Testis (tissue), 2 donors: ENCODE measurements around the gene YPEL2.

Source experiments
- POLR2A ChIP-seq: fragments of 450-650 bp; IDR thresholded peaks from one replicate; pipeline ENCODE4 v1.6.1; 2017; ENCODE audit warnings: antibody characterized with exemption, mild to moderate bottlenecking, moderate library complexity
- TF ChIP-seq, protein P1 (sequence below), 3 experiments: fragments of 450-650 bp in 2 of 3; fragments of 200-600 bp in 1 of 3; sonication (generic) in 1 of 3; IDR thresholded peaks; one replicate each; pipeline ENCODE4 v1.5.1; 2016 to 2019; ENCODE audit warnings: antibody characterized with exemption in 3 of 3, mild to moderate bottlenecking in 2 of 3, moderate library complexity in 1 of 3

DNA sequence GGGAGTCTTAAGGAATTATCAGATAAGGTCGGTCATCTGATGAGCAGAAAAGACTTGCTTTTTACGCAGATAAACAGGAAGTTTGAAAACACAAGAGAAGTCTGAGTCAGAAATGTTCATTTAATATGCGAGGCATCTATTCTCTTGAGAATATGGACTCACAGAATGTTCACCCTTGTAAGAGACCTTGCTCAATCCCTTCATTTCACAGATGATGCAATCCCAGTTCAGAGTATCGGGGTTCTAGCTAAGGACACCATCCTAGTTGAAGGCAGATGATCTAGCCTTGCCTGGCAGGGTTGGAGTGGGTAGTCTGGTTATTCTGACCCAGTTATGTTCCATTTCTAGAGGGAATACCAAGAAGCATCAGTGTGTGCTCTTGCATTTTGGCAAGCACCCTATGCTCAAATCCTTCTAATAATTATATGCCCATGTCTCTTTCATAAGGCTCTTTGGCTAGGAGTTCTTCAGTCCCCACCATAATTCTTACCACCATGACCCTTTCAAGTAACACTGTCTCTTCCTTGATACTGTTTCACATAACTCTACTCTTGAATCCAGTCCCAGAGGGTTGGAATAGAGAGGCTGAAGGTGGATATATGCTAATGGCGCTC is 42.5 kb downstream of the YPEL2 start:
- TF ChIP-seq, protein P1, sequence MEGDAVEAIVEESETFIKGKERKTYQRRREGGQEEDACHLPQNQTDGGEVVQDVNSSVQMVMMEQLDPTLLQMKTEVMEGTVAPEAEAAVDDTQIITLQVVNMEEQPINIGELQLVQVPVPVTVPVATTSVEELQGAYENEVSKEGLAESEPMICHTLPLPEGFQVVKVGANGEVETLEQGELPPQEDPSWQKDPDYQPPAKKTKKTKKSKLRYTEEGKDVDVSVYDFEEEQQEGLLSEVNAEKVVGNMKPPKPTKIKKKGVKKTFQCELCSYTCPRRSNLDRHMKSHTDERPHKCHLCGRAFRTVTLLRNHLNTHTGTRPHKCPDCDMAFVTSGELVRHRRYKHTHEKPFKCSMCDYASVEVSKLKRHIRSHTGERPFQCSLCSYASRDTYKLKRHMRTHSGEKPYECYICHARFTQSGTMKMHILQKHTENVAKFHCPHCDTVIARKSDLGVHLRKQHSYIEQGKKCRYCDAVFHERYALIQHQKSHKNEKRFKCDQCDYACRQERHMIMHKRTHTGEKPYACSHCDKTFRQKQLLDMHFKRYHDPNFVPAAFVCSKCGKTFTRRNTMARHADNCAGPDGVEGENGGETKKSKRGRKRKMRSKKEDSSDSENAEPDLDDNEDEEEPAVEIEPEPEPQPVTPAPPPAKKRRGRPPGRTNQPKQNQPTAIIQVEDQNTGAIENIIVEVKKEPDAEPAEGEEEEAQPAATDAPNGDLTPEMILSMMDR (IDR thresholded peaks at IDR 0.05) = no peak
- no peak for TF ChIP-seq POLR2A
